GM12892 (cell line): ENCODE measurements around the gene SPATA24.

ENCODE experiments used
- DNase-seq: peaks from one replicate; pipeline ENCODE4 v3.0.0; 2011; ENCODE audit not compliant: insufficient read length
- FAIRE-seq: peaks from 2 replicates; lab custom pipeline; 2011; peaks lifted over from hg19 to GRCh38; lab: Jason Lieb, UNC
- POLR2A ChIP-seq: IDR thresholded peaks from 2 replicates; pipeline ENCODE4 v1.6.1; 2011; ENCODE audit warnings: low read depth, low read length, control low read depth
- POLR2AphosphoS5 ChIP-seq: IDR thresholded peaks from 2 replicates; pipeline ENCODE4 v1.6.1; 2011; ENCODE audit warnings: low read depth, low read length, control low read depth
- TAF1 ChIP-seq: IDR thresholded peaks from 2 replicates; pipeline ENCODE4 v1.6.1; 2011; ENCODE audit warnings: low read depth, mild to moderate bottlenecking, control low read depth, low read length, borderline replicate concordance

The SPATA24 gene

DNA sequence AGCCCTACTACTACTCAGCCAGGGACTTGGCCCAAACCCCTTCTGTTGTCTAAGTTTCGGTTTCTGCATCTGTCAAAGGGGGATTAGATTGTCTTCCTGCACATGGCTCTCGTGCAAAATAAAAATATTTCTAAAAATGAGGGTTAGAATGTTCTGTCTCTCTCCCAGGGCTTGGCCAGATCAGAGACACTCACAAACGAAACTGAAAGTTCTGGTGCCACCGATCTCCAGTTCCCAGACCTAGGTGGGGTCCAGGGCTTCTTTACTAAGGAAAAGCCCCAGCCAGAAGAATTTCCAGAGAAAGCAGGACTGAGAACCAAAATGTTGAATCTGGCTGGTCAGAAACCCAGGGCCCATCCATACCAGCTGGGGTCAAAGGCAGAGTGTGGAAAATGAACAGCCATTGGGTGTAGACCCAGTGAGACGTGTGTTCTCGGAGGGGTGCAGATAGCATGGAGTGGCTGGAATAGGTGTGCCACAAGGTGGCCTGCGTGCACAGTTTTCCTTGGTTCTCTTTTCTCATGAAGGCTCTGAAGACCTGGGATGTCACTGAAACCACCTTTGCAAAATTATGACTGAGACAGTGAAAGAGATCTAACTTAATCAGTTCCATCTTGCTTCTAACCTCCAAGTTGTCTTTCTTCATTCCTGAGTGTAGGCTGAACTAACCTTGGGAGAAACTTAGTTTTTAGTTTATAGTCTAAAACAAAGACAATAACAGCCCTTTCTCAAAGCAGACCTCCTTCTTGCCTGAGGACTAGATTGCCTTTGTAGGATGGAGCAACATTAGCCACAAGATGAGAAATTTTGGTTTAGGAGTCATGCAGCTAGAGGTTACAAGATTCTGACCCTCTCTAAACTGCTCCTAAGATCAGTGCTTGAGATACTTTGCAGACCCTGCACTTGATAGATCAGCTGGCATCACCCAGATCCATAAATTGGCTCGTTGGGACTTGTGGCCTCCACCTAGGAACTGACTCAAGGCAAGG is 18.5 kb downstream of the SPATA24 start:
- peak; percentile 83 for FAIRE-seq
- DNase-seq: no peak
- TF ChIP-seq TAF1 (no peak), POLR2A (peak; percentile 49; the same call in 1 of the 2 replicates), POLR2AphosphoS5 (no peak)

DNA sequence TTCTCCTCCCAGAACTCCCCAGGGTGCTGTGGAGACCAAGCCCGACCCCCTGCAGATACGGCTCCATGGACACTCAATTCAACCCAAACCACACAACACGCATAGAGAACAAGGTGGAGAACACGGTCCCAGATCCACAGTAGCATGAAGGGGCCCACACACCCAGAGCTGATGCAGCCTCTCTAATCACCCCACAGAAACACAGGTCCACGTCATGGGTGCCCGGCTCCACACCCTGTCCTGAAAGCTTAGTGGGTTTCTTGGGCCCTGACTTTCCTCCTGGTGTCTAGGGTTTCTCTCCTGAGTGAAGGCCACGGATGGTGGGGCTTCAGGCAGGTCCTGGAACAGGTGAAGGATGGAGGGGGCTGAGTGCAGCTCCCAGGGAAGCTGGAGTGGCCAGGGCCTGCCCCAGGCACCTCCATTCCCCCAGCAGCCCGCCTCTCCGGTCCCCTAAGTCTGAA is 19.3 kb downstream of the SPATA24 start:
- no peak for FAIRE-seq
- DNase-seq: no peak
- TF ChIP-seq TAF1: no peak
- TF ChIP-seq POLR2A: peak; percentile 20; the same call in 1 of the 2 replicates
- no peak; the same call in 1 of the 2 replicates for TF ChIP-seq POLR2AphosphoS5

DNA sequence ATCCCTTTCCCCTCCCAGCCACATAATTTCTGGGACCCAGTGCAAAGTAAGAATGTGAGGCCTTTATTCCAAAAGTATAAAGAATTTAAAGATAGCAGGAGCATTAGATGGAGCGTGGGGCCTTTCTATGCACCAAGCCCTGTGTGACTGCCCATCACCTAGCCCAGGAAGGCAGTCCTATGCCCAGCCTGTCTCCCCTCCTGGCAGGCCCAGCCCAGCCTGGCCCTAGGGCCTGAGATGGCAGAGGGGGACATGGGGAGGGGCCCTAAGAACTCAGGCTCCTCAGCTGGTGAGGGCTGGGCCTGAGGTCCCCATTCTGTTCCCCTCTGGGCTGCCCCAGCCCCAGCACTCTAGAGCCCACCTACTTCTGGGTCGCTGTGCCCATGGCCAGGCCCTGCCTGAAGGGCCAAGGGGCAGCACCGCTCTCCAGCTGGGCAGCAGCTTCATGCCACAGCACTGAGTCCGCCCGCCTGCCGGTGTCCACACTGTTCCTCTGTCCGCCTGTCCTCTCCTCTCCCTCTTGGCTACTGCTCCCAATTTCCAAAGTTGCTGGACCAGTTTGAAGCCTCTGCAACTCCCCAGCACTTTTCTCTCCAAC is 19.8 kb downstream of the SPATA24 start:
- FAIRE-seq (no peak), DNase-seq (no peak)
- TF ChIP-seq POLR2A (no peak), POLR2AphosphoS5 (peak; percentile 13; the same call in 1 of the 2 replicates), TAF1 (no peak)

DNA sequence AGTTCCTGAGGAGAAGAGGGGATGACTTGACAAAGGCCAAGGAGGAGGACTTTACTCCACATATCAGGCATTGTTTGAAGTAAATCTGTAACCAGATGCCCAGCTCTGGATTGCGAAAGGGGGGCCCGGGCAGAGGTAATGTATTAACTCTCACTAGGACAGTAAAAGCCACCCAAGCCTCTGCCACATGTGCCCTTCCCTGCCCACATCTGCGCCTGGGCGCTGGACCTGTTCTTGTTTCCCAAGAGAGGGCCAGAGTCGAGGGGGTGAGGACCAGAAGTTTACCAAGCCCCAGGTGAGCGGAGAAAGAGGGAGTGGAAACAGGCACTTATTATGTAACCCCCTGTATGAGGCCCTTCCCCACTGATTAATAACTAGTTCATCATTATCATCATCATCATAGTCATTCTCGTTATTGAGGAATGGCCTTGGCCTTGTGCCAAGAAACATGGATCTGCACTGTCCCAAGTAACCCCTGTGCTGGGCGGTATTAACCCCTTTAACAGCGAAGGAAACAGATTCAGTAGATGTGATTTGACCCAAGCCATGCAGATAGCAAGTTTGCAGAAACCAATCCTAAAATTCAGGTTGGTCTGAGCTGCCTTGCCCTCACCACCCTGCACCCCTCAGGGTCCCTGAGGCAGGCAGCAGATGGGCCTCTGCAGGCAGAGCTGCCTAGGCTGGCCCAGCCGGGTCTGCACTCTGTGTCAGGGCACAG is 20.5 kb downstream of the SPATA24 start, which contains the start of gene SLC23A1:
SLC23A1 (minus strand) TSS at position 23 of the 718 bp plus-strand sequence. CDS start 44 bp downstream, outside the sequence.
- TF ChIP-seq TAF1 (no peak), POLR2A (no peak), POLR2AphosphoS5 (no peak)
- peak; percentile 76 for FAIRE-seq
- DNase-seq: no peak

DNA sequence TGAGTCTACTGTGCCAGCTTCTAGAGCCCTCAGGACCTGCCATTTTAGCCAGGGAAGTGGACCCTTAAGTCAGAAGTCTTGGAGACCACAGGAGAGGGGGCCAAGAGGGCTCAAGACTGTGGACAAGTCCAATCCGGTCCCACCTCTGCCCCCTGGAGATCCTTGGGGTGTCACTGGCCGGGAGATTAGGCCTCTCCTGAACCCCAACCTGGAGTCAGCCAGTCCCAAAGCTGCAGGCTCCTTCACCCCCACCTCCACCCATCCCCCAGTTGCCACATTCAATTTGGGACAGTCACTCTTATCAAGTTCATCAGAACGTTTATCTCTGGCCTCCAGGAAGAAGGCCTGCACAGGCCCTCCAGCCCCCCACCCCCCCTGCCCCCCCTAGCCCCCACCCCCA is 21.1 kb downstream of the SPATA24 start:
- TF ChIP-seq TAF1 (no peak), POLR2A (no peak), POLR2AphosphoS5 (no peak)
- DNase-seq (no peak), FAIRE-seq (no peak)

DNA sequence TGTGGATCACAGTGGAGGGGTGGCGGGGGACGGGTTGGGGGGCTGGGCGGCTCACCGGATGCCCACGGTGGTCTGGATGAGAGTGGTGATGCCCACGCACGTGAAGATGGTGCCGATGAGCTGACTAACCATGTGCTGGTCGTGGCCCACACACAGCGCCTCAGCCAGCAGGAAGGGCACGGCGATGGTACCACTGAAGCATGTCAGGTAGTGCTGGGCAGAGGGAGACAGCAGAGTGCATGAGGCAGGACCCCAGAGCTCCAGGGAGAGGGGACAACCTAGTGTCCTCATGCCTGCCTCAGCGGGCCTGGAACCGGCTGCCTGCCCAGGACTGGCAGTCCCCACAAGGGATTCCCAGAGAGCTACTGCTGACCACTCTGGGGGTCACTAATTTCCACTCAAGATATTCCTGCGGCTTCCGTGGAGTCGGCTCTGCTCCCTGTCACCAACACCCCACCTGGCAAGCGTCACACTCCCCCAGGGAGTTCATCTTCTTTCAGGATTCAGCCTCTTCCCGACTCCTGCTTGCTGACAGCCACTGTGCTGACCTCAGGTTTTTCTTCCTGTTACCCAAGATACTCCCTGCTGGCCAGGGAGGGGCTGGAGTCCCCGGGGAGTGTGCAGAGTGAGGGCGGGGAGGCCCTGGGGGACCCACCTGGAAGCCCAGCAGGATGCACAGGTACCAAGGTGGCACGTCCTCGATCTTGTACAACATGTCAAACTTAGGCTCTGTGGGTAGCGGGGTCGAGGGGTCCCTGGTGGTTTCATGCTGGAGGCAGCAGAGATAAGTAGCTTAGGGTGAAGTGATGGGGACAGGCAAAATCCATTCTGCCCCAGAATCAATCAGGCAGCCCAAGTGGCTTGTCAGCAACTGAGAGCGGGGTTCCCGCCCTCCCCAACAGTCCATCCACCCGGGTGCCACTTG is 21.8 kb downstream of the SPATA24 start:
- TF ChIP-seq POLR2AphosphoS5 (no peak), TAF1 (no peak), POLR2A (no peak)
- DNase-seq: no peak
- FAIRE-seq: no peak

DNA sequence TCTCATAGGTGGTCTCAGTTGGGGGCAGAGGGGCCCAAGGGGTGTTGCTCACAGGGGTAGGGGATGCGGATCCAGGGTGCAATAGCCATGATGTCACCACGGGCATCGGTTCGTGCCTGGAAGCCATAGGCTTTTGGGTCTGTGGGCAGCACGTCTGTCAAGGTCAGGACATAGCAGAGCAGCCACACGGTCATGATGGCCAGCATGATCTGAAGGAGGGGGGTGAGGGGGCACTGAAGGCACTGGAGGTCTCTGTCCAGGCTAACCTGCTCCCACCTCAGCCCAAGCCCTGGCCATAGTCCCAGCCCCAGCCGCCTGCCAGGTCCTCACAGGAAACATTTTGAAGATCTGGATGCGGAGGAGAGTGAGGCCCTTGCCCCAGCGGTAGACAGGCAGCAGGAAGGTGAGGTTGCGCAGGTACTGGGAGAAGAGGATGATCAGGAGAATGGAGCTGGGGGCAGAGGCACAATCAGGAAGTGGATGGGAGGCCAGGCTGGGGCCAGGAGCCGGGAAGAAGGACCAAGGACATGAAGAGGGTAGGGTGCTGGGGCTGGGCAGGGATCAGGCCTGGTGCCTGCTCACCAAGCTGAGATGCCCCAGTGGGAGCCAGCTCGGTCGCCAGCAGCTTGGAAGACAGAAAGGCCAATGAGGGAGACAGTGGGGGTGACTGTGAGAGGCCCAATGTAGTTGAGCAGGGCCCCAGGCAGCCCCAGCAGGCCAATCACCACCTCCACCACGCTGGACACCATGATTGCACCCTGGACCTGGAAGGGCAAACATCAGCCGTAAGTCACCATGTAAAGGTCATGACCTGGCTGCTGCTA is 24.1 kb downstream of the SPATA24 start:
- DNase-seq (no peak), FAIRE-seq (no peak)
- TF ChIP-seq POLR2A: no peak
- TF ChIP-seq TAF1: no peak
- TF ChIP-seq POLR2AphosphoS5: no peak

DNA sequence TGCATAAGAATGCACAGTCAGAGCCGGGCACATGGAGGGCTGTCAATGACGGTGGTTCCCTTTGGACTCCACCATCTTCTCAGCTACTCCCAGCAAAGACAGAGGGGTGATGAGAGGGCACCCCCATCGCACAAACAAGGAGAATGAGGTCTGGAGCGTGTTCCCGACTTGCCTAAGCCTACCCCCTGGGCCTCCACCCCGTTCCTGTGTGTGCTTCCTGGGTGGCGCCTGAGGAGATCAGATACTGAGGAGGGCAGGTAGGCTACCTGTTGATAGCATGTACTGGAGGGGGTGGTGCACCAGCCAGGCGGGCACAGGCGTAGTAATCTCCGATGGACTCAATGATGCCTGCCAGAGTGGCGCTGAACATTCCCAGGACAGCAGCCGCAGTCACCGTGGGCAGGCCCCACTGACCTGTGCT is 24.9 kb downstream of the SPATA24 start:
- TF ChIP-seq POLR2A (no peak), POLR2AphosphoS5 (no peak), TAF1 (no peak)
- DNase-seq (no peak), FAIRE-seq (no peak)

DNA sequence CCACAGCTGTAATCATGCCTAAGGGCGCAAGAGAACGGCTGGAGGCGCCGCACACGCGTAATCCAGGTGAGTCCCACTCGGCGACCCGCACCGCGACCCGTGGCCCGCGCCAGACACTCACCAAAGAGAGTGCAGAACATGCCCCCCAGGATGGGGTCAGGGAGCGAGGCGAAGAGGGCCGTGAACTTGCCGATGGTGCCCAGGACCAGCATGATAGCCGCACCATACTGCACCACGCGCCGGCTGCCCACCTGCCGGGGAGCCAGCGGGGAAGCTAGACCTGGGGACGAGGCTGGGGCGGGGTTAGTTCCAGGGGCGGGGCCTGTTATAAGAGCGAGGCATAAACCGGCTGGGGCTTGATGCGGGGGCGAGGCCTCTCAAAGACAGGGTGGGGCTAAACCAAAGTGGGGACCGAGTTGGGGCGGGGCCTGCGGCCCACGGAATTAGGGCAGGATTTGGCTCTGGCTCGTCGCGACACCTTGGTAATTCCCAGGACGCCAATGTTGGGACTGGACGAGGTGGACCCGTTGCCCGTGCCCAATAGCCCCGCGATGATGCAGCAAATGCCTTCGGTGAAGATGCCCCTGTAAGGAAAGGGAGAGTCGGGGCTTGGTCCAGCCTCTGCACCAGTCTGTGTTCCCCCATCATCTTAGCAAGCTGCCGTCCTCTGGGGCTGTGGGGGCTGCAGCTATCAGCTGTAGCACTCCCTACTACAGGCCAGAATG is 25.6 kb downstream of the SPATA24 start:
- FAIRE-seq (no peak), DNase-seq (no peak)
- TF ChIP-seq POLR2AphosphoS5 (no peak), POLR2A (no peak), TAF1 (no peak)
